Measurements from ENCODE around the gene SNX32. TPM values are rescaled to one million over a fixed set of nuclear protein-coding genes. Genes with fewer than 3 reads are reported as not detected.

Gene SNX32
- total RNA-seq, 1 experiment from 2014 or later: not detected

DNA sequence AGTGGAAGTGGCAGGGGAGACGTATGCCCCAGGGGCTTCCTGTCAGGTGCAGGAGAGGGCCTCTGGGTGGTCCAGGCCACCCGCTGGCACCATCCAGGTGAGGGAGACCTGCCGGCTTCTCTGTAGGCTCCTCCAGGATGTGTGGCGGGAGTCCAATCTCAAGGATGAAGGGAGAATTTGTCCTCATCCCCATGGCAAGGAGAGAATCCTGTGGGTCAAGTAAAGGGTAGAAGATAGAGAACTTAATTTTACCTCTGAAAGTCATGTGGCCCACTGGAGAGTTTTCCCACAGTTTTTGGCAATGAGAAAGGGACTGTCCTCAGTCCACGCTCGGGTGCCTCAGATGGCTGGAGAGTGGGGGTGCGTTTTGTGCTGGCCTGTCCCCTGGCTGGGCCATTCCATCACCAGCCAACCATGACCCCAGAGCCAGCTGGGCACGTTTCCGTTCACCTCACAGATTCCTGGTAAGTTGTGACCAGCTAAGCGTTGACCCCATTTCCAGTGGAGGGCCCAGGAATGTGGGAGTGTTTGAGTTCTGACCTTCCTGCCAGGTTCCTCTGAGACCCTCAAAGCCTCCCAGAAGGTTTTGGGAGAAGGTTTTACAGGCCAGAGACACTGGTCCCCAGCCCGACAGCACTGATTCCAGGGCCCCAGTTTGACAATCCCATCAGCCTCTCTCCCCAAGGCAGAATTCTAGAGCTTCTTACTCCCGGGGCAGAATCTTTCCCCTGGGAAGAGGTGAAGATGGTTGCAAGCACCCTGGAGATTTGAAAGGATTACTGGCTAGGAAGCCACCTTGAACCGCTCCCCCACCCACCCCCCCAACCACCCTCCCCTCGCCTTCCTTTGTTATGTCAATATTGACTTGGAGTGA, 44.3 kb upstream of the SNX32 start:
- ATAC-seq: no peak
- intact Hi-C loops (cut with micrococcal nuclease; ENCODE audit: unreplicated experiment) (no loop called here), in situ Hi-C loops (cut with HindIII; ENCODE audit: low pct_unique_long_range_greater_than_20kb, low sequenced_read_pairs) (no loop called here)
- TF ChIP-seq TCF7L2 (IDR thresholded peaks at IDR 0.05; ENCODE audit: low read depth, low read length) (no peak), SIN3A (IDR thresholded peaks at IDR 0.05; ENCODE audit: borderline replicate concordance, insufficient read depth, low read depth, low read length) (no peak), POLR2AphosphoS5 (IDR thresholded peaks at IDR 0.05; ENCODE audit: low read depth, low read length) (no peak)
- TF ChIP-seq, protein P1, sequence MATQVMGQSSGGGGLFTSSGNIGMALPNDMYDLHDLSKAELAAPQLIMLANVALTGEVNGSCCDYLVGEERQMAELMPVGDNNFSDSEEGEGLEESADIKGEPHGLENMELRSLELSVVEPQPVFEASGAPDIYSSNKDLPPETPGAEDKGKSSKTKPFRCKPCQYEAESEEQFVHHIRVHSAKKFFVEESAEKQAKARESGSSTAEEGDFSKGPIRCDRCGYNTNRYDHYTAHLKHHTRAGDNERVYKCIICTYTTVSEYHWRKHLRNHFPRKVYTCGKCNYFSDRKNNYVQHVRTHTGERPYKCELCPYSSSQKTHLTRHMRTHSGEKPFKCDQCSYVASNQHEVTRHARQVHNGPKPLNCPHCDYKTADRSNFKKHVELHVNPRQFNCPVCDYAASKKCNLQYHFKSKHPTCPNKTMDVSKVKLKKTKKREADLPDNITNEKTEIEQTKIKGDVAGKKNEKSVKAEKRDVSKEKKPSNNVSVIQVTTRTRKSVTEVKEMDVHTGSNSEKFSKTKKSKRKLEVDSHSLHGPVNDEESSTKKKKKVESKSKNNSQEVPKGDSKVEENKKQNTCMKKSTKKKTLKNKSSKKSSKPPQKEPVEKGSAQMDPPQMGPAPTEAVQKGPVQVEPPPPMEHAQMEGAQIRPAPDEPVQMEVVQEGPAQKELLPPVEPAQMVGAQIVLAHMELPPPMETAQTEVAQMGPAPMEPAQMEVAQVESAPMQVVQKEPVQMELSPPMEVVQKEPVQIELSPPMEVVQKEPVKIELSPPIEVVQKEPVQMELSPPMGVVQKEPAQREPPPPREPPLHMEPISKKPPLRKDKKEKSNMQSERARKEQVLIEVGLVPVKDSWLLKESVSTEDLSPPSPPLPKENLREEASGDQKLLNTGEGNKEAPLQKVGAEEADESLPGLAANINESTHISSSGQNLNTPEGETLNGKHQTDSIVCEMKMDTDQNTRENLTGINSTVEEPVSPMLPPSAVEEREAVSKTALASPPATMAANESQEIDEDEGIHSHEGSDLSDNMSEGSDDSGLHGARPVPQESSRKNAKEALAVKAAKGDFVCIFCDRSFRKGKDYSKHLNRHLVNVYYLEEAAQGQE (IDR thresholded peaks at IDR 0.05; ENCODE audit: insufficient read depth in 1 of 2, low read depth in 2 of 2, low read length in 1 of 2): no peak
- TF ChIP-seq, protein P2, sequence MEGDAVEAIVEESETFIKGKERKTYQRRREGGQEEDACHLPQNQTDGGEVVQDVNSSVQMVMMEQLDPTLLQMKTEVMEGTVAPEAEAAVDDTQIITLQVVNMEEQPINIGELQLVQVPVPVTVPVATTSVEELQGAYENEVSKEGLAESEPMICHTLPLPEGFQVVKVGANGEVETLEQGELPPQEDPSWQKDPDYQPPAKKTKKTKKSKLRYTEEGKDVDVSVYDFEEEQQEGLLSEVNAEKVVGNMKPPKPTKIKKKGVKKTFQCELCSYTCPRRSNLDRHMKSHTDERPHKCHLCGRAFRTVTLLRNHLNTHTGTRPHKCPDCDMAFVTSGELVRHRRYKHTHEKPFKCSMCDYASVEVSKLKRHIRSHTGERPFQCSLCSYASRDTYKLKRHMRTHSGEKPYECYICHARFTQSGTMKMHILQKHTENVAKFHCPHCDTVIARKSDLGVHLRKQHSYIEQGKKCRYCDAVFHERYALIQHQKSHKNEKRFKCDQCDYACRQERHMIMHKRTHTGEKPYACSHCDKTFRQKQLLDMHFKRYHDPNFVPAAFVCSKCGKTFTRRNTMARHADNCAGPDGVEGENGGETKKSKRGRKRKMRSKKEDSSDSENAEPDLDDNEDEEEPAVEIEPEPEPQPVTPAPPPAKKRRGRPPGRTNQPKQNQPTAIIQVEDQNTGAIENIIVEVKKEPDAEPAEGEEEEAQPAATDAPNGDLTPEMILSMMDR (IDR thresholded peaks at IDR 0.05): no peak
- H3K4me1 ChIP-seq (ENCODE audit: control insufficient read depth, insufficient read depth, low read length): peaks cover 11% of the 10 kb centered on the region; the same call in 1 of the 2 replicates
- ChIA-PET CTCF (interaction anchor here (0.6 to 1.5 kb wide), 6 partner anchors 9 to 95 kb away, joined by 3 to 10 read pairs (median 7); no protein-coding TSS in a partner anchor), POLR2A (interaction anchor here (0.5 kb wide), 1 partner anchor 23 kb away, joined by 15 read pairs; no protein-coding TSS in a partner anchor)
- no peak for DNase-seq (ENCODE audit: low read depth, low spot score)
- H3K9me3 ChIP-seq (ENCODE audit: control insufficient read depth, insufficient read depth, low read depth, low read length): no peaks in the 10 kb centered on the region
- H3K27me3 ChIP-seq (ENCODE audit: control insufficient read depth, insufficient read depth, low read length): peaks cover 6% of the 10 kb centered on the region; the same call in 1 of the 2 replicates
- no TSS peak for BruUV-seq (replicated peaks)
- H3K4me3 ChIP-seq (ENCODE audit: low read depth in 2 of 2, low read length in 2 of 2): no peak overlapping the region
- no peak overlapping the region for H3K27ac ChIP-seq (ENCODE audit: low read length)
- H3K36me3 ChIP-seq (ENCODE audit: control insufficient read depth, insufficient read depth, low read length): no peaks in the 10 kb centered on the region

DNA sequence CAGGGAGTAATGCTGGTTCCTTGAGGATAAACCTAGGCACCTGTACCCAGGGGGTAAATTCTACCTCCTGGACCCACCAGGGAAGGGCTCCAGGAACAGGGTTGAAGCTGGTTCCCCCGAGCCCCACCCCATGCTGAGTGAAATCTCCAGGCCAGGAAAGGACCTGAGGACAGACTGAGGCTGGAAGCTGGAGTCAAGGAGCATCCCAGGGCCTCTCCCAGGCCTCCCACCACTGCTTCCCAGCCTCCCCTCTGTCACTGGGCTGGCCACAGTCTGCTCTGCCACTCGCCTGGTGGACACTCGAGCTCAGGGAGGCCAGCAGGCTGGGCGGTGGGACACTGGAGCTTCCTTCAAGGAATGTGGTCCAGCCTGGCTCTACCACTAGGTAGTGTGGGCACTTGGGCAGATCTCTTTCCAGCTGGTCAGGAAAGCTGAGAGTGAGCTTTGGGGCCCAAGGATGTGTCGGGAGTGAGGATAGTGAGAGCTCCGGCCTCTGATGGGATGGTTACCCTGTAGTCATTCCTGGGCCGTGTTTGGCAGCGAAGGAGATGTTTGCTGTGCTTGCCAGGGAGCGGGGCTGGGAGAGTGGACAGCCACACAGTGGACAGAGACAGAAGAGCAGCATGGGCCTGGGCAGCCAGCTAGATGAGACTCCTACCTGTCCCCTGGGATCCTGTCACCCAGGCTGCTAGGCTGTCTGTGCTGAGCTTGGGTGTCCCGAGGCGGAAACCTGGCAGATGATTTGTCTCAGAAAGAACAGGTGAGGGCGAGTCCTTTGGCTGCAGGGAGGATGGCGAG, 43.5 kb upstream of the SNX32 start:
- no peak overlapping the region for H3K27ac ChIP-seq (ENCODE audit: low read length)
- H3K27me3 ChIP-seq (ENCODE audit: control insufficient read depth, insufficient read depth, low read length): peaks cover 6% of the 10 kb centered on the region; the same call in 1 of the 2 replicates
- no TSS peak for BruUV-seq (replicated peaks)
- H3K4me1 ChIP-seq (ENCODE audit: control insufficient read depth, insufficient read depth, low read length): peaks cover 11% of the 10 kb centered on the region; the same call in 1 of the 2 replicates
- H3K4me3 ChIP-seq (ENCODE audit: low read depth in 2 of 2, low read length in 2 of 2): no peak overlapping the region
- no peak for DNase-seq (ENCODE audit: low read depth, low spot score)
- in situ Hi-C loops (cut with HindIII; ENCODE audit: low pct_unique_long_range_greater_than_20kb, low sequenced_read_pairs) (no loop called here), intact Hi-C loops (cut with micrococcal nuclease; ENCODE audit: unreplicated experiment) (no loop called here)
- peak; percentile 33; the same call in 1 of the 2 replicates for ATAC-seq
- ChIA-PET CTCF (interaction anchor here (0.6 to 1.5 kb wide), 3 partner anchors 10 to 94 kb away, joined by 3 to 9 read pairs (median 9); no protein-coding TSS in a partner anchor), POLR2A (interaction anchor here (0.5 to 0.8 kb wide), 2 partner anchors 22 to 99 kb away, joined by 3 to 15 read pairs; no protein-coding TSS in a partner anchor)
- H3K36me3 ChIP-seq (ENCODE audit: control insufficient read depth, insufficient read depth, low read length): no peaks in the 10 kb centered on the region
- TF ChIP-seq TCF7L2 (IDR thresholded peaks at IDR 0.05; ENCODE audit: low read depth, low read length) (no peak), SIN3A (IDR thresholded peaks at IDR 0.05; ENCODE audit: borderline replicate concordance, insufficient read depth, low read depth, low read length) (no peak), POLR2AphosphoS5 (IDR thresholded peaks at IDR 0.05; ENCODE audit: low read depth, low read length) (no peak)
- TF ChIP-seq, protein P1 (IDR thresholded peaks at IDR 0.05; ENCODE audit: insufficient read depth in 1 of 2, low read depth in 2 of 2, low read length in 1 of 2): no peak
- TF ChIP-seq, protein P2 (IDR thresholded peaks at IDR 0.05): no peak
- H3K9me3 ChIP-seq (ENCODE audit: control insufficient read depth, insufficient read depth, low read depth, low read length): no peaks in the 10 kb centered on the region

Measured in Panc1 (cell line).